Activated CD8-positive, alpha-beta T cell treated with anti-CD3 and anti-CD28 coated beads for 36 hours (primary cell): ENCODE data around the gene SYNPO. TPM values are rescaled to one million over a fixed set of nuclear protein-coding genes. Genes with fewer than 3 reads are reported as not detected.

ENCODE experiments used
- ATAC-seq: fragments of 200-7000 bp; cut with Tn5 transposase; one replicate; pipeline ENCODE4 v1.10.0; 2021; ENCODE audit warnings: mild to moderate bottlenecking, moderate library complexity
- CTCF ChIA-PET: fragments of 350-600 bp; sonication (Branson Sonifier 250); formaldehyde crosslinking; loops from one replicate; lab custom pipeline; 2021; ENCODE audit warnings: antibody characterized with exemption; lab: Charles Lee
- POLR2A ChIA-PET: fragments of 350-600 bp; sonication (Branson Sonifier 250); formaldehyde crosslinking; loops from one replicate; lab custom pipeline; 2021; ENCODE audit warnings: antibody characterized with exemption; lab: Charles Lee
- DNase-seq: peaks from one replicate; pipeline ENCODE4 v3.0.0-alpha.2; 2020
- H3K27ac Mint-ChIP-seq: one replicate; pipeline ENCODE4 v1.8.0; 2021; ENCODE audit warnings: mild to moderate bottlenecking, mixed read lengths
- H3K27me3 Mint-ChIP-seq: one replicate; pipeline ENCODE4 v1.8.0; 2021; ENCODE audit warnings: mixed read lengths
- H3K36me3 Mint-ChIP-seq: one replicate; pipeline ENCODE4 v1.8.0; 2021; ENCODE audit warnings: low read depth, mixed read lengths
- H3K4me1 Mint-ChIP-seq: one replicate; pipeline ENCODE4 v1.8.0; 2021; ENCODE audit warnings: low read depth, mixed read lengths
- H3K4me3 Mint-ChIP-seq: one replicate; pipeline ENCODE4 v1.8.0; 2021; ENCODE audit warnings: mild to moderate bottlenecking, moderate library complexity, mixed read lengths
- H3K9me3 Mint-ChIP-seq: one replicate; pipeline ENCODE4 v1.8.0; 2021; ENCODE audit warnings: mixed read lengths
- CTCF ChIP-seq: fragments of 200-600 bp; IDR thresholded peaks from one replicate; pipeline ENCODE4 v1.8.0; 2022; ENCODE audit warnings: antibody characterized with exemption, mild to moderate bottlenecking
- intact Hi-C: fragments of 100-400 bp; cut with micrococcal nuclease; formaldehyde crosslinking; loops from one replicate; pipeline ENCODE4 v1.10.0; 2022
- total RNA-seq, 2 experiments: library from RNA; stranded (reverse); gene quantifications; one replicate each; pipeline ENCODE4 v1.2.3, GENCODE V29; 2021

Gene SYNPO
- total RNA-seq, 2 experiments from 2014 or later, result 0.18 to 0.22 TPM

GRCh38 chr5:150662731-150663516 lies 22.5 kb downstream of the SYNPO start:
- H3K27me3 Mint-ChIP-seq, result no peaks in the 10 kb centered on the region
- DNase-seq, result no peak
- POLR2A ChIA-PET, result interaction anchor here (0.6 to 0.8 kb wide), 2 partner anchors 38 to 271 kb away, joined by 3 read pairs; partner anchors contain the start of gene RBM22
- ATAC-seq, result no peak
- H3K9me3 Mint-ChIP-seq, result no peaks in the 10 kb centered on the region
- CTCF ChIA-PET, result interaction anchor here (0.8 kb wide), 1 partner anchor 103 kb away, joined by 3 read pairs; no protein-coding TSS in a partner anchor
- no peak for TF ChIP-seq CTCF
- H3K36me3 Mint-ChIP-seq, result no peaks in the 10 kb centered on the region
- no peak overlapping the region for H3K27ac Mint-ChIP-seq
- intact Hi-C loops, result no loop called here
- H3K4me3 Mint-ChIP-seq, result no peak overlapping the region
- H3K4me1 Mint-ChIP-seq, result no peaks in the 10 kb centered on the region

GRCh38 chr5:150663936-150664335 lies 23.5 kb downstream of the SYNPO start:
- no peak overlapping the region for H3K4me3 Mint-ChIP-seq
- ChIA-PET POLR2A (interaction anchor here (0.8 kb wide), 1 partner anchor 37 kb away, joined by 3 read pairs; the partner anchor contains the start of gene RBM22), CTCF (interaction anchor here (1.1 to 1.4 kb wide), 2 partner anchors 8 to 204 kb away, joined by 3 read pairs; no protein-coding TSS in a partner anchor)
- intact Hi-C loops, result no loop called here
- TF ChIP-seq CTCF, result no peak
- no peak overlapping the region for H3K27ac Mint-ChIP-seq
- H3K4me1 Mint-ChIP-seq, result no peaks in the 10 kb centered on the region
- DNase-seq, result no peak
- no peaks in the 10 kb centered on the region for H3K27me3 Mint-ChIP-seq
- no peaks in the 10 kb centered on the region for H3K36me3 Mint-ChIP-seq
- ATAC-seq, result no peak
- no peaks in the 10 kb centered on the region for H3K9me3 Mint-ChIP-seq

GRCh38 chr5:150665044-150665443 lies 24.6 kb downstream of the SYNPO start:
- H3K4me3 Mint-ChIP-seq, result no peak overlapping the region
- POLR2A ChIA-PET, result no interaction called here
- no peaks in the 10 kb centered on the region for H3K9me3 Mint-ChIP-seq
- no peaks in the 10 kb centered on the region for H3K4me1 Mint-ChIP-seq
- no peaks in the 10 kb centered on the region for H3K36me3 Mint-ChIP-seq
- intact Hi-C loops, result no loop called here
- no peak for TF ChIP-seq CTCF
- H3K27me3 Mint-ChIP-seq, result peaks cover 3% of the 10 kb centered on the region
- DNase-seq (no peak), ATAC-seq (no peak)
- H3K27ac Mint-ChIP-seq, result no peak overlapping the region
- CTCF ChIA-PET, result interaction anchor here (1.1 to 1.4 kb wide), 2 partner anchors 10 to 206 kb away, joined by 3 read pairs; no protein-coding TSS in a partner anchor

- H3K4me3 Mint-ChIP-seq, result peak overlapping the region; percentile 15
- ChIA-PET CTCF (interaction anchor here (1.9 kb wide), 1 partner anchor 13 kb away, joined by 5 read pairs; no protein-coding TSS in a partner anchor), POLR2A (no interaction called here)
- intact Hi-C loops, result no loop called here
- peaks cover 15% of the 10 kb centered on the region for H3K27me3 Mint-ChIP-seq
- no peak for TF ChIP-seq CTCF
- peaks cover 3% of the 10 kb centered on the region for H3K4me1 Mint-ChIP-seq
- no peak overlapping the region for H3K27ac Mint-ChIP-seq
- no peaks in the 10 kb centered on the region for H3K36me3 Mint-ChIP-seq
- no peaks in the 10 kb centered on the region for H3K9me3 Mint-ChIP-seq
- DNase-seq, result no peak
- no peak for ATAC-seq
Observed at GRCh38 chr5:150670275-150670947, 30.0 kb downstream of the SYNPO start.

GRCh38 chr5:150670948-150671310 lies 30.5 kb downstream of the SYNPO start:
- ChIA-PET CTCF (no interaction called here), POLR2A (no interaction called here)
- Mint-ChIP-seq H3K9me3 (no peaks in the 10 kb centered on the region), H3K4me3 (peak overlapping the region; percentile 15), H3K36me3 (no peaks in the 10 kb centered on the region), H3K27me3 (peaks cover 15% of the 10 kb centered on the region), H3K27ac (no peak overlapping the region), H3K4me1 (peaks cover 3% of the 10 kb centered on the region)
- ATAC-seq (no peak), DNase-seq (no peak)
- intact Hi-C loops, result no loop called here
- TF ChIP-seq CTCF, result no peak
